ENCODE data around the gene FGF14. TPM values are rescaled to one million over a fixed set of nuclear protein-coding genes. Genes with fewer than 3 reads are reported as not detected.

FGF14 gene
- total and polyA plus RNA-seq, 2 experiments from 2014 or later, result 0.03 TPM; not detected in 1

DNA sequence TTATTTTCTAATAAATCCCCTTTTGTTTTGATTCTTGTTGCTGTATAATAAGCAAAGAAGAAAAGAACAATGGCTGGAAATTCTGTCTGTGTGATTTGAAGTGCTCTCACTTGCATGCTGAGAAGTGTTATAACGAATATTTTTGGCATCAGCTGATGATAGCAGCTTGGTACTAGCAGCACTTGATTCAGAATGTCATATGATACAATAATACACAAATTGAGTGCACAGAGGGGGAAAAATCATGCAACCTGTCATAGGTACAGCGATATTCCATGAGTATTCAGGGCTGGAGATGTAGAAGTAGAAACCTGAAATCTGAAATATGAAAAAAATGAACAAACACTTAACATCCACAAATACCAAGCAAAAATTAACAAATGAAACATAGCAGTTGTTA is 108.1 kb downstream of the FGF14 start:
- H3K4me2 ChIP-seq, result no peak overlapping the region
- H3F3A ChIP-seq (replicated peaks; ENCODE audit: low read depth), result no peaks in the 10 kb centered on the region
- H3K9me2 ChIP-seq (ENCODE audit: insufficient read depth), result no peaks in the 10 kb centered on the region
- no peaks in the 10 kb centered on the region for H3K27me3 ChIP-seq (ENCODE audit: insufficient read depth)
- TF ChIP-seq ZNF331 (CRISPR knock-in tag; IDR thresholded peaks at IDR 0.05; ENCODE audit: low read depth) (no peak), CREB1 (CRISPR knock-in tag; IDR thresholded peaks at IDR 0.05; ENCODE audit: low read depth) (no peak), STAT1 (IDR thresholded peaks at IDR 0.05; ENCODE audit: unreplicated experiment) (no peak), ZNF114 (CRISPR knock-in tag; IDR thresholded peaks at IDR 0.05) (no peak), EZH2phosphoT487 (IDR thresholded peaks at IDR 0.05; ENCODE audit: unreplicated experiment) (no peak), JUNB (IDR thresholded peaks at IDR 0.05; ENCODE audit: unreplicated experiment) (no peak), REST (IDR thresholded peaks at IDR 0.05; ENCODE audit: unreplicated experiment) (no peak), NANOG (IDR thresholded peaks at IDR 0.05; ENCODE audit: borderline replicate concordance) (no peak), ZNF462 (CRISPR knock-in tag; IDR thresholded peaks at IDR 0.05) (no peak)
- TF ChIP-seq, protein P1, sequence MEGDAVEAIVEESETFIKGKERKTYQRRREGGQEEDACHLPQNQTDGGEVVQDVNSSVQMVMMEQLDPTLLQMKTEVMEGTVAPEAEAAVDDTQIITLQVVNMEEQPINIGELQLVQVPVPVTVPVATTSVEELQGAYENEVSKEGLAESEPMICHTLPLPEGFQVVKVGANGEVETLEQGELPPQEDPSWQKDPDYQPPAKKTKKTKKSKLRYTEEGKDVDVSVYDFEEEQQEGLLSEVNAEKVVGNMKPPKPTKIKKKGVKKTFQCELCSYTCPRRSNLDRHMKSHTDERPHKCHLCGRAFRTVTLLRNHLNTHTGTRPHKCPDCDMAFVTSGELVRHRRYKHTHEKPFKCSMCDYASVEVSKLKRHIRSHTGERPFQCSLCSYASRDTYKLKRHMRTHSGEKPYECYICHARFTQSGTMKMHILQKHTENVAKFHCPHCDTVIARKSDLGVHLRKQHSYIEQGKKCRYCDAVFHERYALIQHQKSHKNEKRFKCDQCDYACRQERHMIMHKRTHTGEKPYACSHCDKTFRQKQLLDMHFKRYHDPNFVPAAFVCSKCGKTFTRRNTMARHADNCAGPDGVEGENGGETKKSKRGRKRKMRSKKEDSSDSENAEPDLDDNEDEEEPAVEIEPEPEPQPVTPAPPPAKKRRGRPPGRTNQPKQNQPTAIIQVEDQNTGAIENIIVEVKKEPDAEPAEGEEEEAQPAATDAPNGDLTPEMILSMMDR (conservative IDR thresholded peaks at IDR 0.05; ENCODE audit: low read depth in 2 of 2), result no peak
- no peaks in the 10 kb centered on the region for H3K36me3 ChIP-seq (ENCODE audit: insufficient read depth)
- H3K9me3 Mint-ChIP-seq, result no peaks in the 10 kb centered on the region
- H4K20me1 ChIP-seq (replicated peaks; ENCODE audit: insufficient read depth), result no peaks in the 10 kb centered on the region
- ATAC-seq (no peak), DNase-seq (ENCODE audit: low spot score) (no peak)
- no peak overlapping the region for H3K27ac ChIP-seq (ENCODE audit: low read depth)
- no peak overlapping the region for H3K4me3 Mint-ChIP-seq
- no peaks in the 10 kb centered on the region for H3K27me3 Mint-ChIP-seq (ENCODE audit: insufficient read depth, low read depth, poor library complexity)
- H3K4me3 ChIP-seq, result no peak overlapping the region
- H3K27ac Mint-ChIP-seq, result no peak overlapping the region
- peaks cover 4% of the 10 kb centered on the region; the same call in 1 of the 3 replicates for H3K4me1 Mint-ChIP-seq
- no peaks in the 10 kb centered on the region for H3K36me3 Mint-ChIP-seq (ENCODE audit: low read depth)
- no peaks in the 10 kb centered on the region; the same call in 1 of the 2 replicates for H3K4me1 ChIP-seq (ENCODE audit: insufficient read depth)
- H2AFZ ChIP-seq, result no peak overlapping the region
- no peaks in the 10 kb centered on the region for H3K79me2 ChIP-seq (replicated peaks; ENCODE audit: insufficient read depth)

Data from GM23338 (cell line).